Fibroblast of the aortic adventitia (primary cell): ENCODE measurements around the gene TSPAN31. TPM values are rescaled to one million over a fixed set of nuclear protein-coding genes. Genes with fewer than 3 reads are reported as not detected.
"Not testable (repeated sequence)": the region's sequence is repeated elsewhere in the genome, so short reads cannot be mapped to it uniquely, and the experiment has no call there.

Experiments
- DNase-seq: peaks from one replicate; pipeline ENCODE4 v3.0.0-alpha.2; 2010; ENCODE audit warnings: low read depth
- H3K4me3 ChIP-seq: 2 replicates; pipeline ENCODE4 v1.5.1; 2011; ENCODE audit warnings: low read depth, mild to moderate bottlenecking, control low read depth, low read length, moderate library complexity
- total RNA-seq: library from RNA; depleted of rRNA; stranded (reverse); fragments of >200 nt; gene quantifications from 2 replicates; pipeline ENCODE4 v1.2.3, GENCODE V29; 2012; ENCODE audit warnings: low replicate concordance
- TF ChIP-seq, protein P1 (sequence below): IDR thresholded peaks from 2 replicates; pipeline ENCODE4 v1.5.1; 2011; ENCODE audit warnings: mild to moderate bottlenecking, low read length, control low read depth, inconsistent platforms; ENCODE audit not compliant: insufficient read depth

Gene TSPAN31
- total RNA-seq, 1 donor: 43.9 TPM

DNA sequence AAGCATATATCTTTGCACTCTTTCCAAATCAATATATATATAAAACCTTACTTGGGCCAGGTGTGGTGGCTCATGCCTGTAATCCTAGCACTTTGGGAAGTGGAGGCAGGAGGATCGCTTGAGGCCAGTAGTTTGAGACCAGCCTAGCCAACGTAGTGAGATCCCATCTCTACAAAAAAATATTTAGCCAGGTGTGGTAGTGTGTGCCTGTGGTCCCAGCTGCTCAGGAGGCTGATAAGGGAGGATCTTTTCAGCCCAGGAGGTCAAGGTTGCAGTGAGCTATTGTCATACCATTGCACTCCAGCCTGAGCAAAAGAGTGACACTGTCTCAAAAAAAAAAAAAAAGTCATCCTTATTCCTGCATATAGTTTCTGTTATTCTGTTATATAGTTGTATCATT, 36.5 kb upstream of the TSPAN31 start:
- TF ChIP-seq, protein P1, sequence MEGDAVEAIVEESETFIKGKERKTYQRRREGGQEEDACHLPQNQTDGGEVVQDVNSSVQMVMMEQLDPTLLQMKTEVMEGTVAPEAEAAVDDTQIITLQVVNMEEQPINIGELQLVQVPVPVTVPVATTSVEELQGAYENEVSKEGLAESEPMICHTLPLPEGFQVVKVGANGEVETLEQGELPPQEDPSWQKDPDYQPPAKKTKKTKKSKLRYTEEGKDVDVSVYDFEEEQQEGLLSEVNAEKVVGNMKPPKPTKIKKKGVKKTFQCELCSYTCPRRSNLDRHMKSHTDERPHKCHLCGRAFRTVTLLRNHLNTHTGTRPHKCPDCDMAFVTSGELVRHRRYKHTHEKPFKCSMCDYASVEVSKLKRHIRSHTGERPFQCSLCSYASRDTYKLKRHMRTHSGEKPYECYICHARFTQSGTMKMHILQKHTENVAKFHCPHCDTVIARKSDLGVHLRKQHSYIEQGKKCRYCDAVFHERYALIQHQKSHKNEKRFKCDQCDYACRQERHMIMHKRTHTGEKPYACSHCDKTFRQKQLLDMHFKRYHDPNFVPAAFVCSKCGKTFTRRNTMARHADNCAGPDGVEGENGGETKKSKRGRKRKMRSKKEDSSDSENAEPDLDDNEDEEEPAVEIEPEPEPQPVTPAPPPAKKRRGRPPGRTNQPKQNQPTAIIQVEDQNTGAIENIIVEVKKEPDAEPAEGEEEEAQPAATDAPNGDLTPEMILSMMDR: no peak
- no peak overlapping the region for H3K4me3 ChIP-seq
- DNase-seq: no peak

DNA sequence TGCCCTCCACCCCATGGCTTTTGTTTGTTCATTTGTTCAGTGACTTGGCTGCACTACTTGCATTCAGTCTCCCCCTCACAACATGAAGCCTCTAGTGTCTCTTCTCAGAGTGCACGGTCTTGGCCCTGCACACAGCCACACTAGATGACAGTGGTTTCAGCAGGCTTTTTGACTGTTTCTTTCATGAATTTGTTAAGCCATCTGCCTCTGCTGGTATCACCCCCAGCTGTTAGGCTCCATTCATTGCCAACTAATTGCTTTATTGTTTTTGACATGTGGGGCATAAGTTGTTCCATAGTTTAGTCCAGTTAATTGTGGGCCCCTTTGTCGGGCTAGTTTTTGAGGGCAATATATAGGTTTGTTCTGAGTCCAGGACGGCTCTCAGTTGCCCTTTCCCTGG, 32.1 kb upstream of the TSPAN31 start:
- no peak for DNase-seq
- H3K4me3 ChIP-seq: no peak overlapping the region
- TF ChIP-seq, protein P1: no peak

DNA sequence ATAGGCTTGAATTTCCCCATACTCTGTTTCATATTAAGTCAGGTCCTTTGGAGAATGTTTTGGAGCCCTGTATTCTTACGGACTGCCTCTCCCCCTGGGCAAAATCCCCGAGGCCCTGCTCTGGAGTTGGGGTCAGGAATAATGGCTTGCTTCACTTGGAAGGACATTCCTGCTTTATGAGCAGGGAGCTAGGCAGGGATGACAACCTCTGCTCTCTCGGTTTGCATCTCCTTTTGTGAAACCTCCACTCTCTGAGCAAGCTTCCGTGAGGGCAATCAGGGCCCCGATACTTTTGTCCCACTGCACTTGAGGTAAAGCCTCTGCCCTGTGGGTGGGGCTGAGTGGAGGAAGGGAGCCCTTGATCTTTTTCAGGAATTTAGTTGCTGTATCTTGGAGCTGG, 31.6 kb upstream of the TSPAN31 start:
- TF ChIP-seq, protein P1: no peak
- H3K4me3 ChIP-seq: no peak overlapping the region
- no peak for DNase-seq

DNA sequence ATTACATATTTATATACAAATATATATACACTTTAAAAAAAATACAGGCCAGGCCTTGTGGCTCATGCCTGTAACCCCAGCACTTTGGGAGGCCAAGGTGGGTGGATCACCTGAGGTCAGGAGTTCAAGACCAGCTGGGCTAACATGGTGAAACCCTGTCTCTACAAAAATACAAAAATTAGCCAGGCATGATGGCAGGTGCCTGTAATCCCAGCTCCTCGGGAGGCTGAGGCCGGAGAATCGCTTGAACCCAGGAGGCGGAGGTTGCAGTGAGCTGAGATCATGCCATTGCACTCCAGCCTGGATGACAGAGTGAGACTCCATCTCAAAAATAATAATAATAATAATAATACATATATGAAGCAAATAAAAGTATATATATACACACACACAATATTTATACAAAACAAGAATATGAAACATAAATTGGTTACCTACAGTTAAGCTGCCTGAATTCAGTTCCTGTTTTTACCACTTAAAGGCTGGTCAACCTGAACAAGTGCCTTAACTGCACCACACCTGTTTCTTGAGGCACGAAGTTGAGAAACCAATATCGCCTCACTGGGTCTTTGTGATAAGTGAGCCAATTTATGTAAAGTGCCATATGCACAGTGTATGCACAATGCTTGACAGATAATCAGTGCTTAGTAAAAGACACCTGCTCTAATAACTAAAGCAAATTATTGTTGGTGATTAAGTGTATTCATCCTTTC, 29.6 kb upstream of the TSPAN31 start:
- not testable (repeated sequence) for DNase-seq, H3K4me3 ChIP-seq

DNA sequence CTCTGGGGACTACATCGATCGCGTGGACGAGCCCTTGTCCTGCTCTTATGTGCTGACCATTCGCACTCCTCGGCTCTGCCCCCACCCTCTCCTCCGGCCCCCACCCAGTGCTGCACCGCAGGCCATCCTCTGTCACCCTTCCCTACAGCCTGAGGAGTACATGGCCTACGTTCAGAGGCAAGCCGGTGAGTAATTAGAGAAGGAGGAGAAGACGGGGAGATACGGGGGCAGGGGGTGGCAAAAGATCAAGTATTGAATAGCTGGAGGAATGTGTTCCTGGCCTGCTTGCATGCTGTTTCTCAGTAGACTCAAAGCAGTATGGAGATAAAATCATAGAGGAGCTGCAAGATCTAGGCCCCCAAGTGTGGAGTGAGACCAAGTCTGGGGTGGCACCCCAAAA, 29.1 kb upstream of the TSPAN31 start:
- H3K4me3 ChIP-seq: no peak overlapping the region
- DNase-seq: no peak
- TF ChIP-seq, protein P1: no peak

DNA sequence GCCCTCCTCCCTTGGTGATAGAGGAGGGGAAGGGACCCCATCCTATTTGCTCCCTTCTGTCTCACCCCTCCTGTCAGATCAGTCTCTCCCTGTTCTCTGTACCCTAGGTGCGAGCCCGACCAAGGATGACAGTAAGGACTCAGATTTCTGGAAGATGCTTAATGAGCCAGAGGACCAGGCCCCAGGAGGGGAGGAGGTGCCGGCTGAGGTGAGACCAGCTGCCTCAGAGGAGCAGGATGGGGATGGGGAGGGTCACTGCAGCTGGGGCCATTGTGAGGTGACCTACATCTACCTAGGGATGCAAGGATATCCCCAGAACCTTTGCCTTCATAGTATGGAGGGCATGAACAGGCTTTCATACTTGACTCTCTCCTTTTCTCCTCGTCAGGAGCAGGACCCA, 28.5 kb upstream of the TSPAN31 start:
- no peak overlapping the region for H3K4me3 ChIP-seq
- TF ChIP-seq, protein P1: no peak
- no peak for DNase-seq

DNA sequence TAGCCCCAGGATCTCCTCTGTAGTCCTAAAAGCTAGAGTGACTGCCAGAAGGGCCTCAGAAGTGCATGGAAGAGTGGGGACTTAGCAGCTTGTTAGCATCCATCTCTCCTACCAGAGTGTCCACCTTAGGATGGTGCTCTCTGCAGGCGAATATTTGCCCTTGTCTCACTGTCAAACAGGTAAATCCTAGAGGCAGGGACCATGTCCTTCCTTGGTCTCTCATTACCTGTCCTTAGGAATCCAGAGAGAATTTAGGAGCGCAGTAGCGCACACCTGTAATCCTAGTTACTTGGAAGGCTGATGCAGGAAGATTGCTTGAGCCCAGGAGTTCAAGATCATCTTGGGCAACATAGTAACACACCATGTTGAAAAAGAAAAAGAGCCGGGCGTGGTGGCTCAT, 27.7 kb upstream of the TSPAN31 start:
- no peak overlapping the region for H3K4me3 ChIP-seq
- no peak for DNase-seq
- TF ChIP-seq, protein P1: no peak
